Dedifferentiated amniotic fluid mesenchymal stem cell (primary cell): ENCODE results near the gene LARGE1.
"Not testable (repeated sequence)": the region's sequence is repeated elsewhere in the genome, so short reads cannot be mapped to it uniquely, and the experiment has no call there.

ENCODE experiments used
- DNase-seq: peaks from one replicate; pipeline ENCODE4 v3.0.0-alpha.2; 2016; ENCODE audit errors: extremely low spot score

The LARGE1 gene

DNA sequence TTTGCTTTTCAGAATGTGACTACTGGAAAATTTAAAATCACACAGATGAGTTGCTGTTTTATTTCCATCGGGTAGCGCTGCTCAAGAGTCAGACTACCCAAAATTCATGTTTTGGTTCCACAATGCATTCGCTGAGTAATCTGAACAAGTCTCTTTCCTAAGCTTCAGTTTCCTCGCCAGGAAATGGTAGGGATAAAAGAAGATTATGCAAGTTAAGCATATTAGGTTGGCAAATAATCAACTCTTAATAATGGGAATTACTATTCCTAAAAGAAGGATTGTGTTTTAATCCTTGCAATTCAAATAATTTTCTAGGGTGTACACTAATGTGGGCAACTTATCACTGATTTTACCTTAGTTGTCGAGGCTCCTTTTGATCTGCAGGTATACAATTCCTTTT, 326.5 kb downstream of the LARGE1 start:
- DNase-seq, result no peak

DNA sequence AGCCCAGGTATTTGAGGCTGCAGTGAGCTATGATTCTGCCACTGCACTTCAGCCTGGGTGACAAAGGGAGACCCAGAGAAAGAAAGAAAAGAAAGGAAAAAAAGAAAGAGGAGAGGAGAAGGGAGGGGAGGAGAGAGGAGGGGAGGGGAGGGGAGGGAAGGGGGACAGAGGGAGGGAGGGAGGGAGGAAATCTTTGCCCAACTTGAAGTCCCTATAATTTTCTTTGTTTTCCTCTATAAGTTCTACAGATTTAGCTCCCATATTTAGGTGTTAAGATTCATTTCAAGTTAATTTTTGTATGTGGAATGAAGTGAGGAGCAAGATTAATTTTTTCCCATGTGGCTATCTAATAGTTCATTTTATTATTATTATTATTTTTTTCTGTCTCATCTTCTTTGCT, 328.3 kb downstream of the LARGE1 start:
- DNase-seq, result no peak

GRCh38 chr22:33589297-33589696, 331.0 kb downstream of the LARGE1 start:
- DNase-seq, result no peak

DNA sequence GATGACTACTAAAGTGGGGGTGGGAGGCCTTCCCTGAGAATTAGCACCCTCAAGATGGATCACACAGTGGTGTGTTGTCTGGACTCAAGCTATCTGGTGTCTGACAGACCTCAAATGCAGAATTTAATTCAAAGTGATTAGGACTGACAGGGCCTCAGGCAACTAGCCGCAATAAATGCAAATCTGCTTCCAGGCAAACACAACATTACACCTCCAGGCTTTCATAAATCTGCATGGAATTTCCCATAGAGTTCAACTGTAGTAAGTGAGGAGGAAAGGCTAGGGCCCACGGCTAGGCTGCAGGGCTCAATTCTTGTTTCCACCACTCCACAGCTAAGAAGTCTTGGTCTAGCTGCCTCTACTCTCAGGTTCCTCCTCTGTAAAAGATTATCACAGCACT, 331.4 kb downstream of the LARGE1 start:
- no peak for DNase-seq

DNA sequence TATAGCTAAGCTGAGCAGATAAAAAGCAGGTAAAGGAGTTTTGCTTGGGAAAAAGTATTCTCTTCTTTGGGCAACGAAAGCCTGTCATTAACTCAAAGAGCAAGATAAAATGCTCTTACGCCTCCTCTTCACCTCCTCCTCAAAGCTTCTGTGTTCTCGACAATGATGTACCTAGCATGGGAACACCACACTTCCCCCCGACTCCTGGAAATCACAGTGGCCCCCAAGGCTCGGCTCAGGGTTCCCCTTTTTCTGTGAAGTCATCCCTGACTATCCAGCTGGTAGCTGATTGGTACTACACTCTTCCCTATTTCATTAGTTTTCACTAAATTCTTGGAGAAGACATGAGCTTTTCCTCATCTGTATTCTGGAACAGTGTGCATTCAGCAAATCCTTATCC, 336.1 kb downstream of the LARGE1 start:
- no peak for DNase-seq

DNA sequence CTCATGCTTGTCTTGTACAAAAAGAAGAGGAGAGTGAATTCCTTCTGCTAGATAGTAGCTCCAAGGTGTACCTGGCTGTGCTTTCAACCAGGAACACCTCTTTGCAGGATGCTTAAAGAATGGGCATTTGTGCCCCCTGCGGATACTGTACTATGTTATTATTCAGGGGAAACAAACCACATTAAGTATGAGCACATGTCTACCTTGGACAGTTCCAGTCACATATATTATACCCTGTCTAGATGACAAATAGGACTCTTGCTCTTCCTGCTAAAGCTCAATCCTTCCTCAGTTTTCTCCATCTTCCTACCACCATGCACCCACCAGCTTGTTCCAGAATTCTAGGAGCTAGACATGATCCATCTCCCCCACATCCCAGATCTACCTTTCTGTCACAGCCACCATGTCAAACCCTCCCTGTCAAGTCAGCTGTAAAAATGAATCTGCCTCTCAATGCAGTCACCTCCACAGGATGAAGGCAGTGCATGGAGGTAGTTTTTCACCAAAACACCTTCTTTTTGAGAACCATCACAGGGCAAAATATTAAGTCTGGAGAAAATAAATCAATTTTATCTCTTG, 337.4 kb downstream of the LARGE1 start:
- no peak for DNase-seq

GRCh38 chr22:33580310-33580709, 340.0 kb downstream of the LARGE1 start:
- no peak for DNase-seq

- no peak for DNase-seq
These were observed 340.7 kb downstream of the LARGE1 start for GRCh38 chr22:33579448-33580093.

- no peak for DNase-seq
These were observed 341.5 kb downstream of the LARGE1 start for GRCh38 chr22:33578752-33579151.

DNA sequence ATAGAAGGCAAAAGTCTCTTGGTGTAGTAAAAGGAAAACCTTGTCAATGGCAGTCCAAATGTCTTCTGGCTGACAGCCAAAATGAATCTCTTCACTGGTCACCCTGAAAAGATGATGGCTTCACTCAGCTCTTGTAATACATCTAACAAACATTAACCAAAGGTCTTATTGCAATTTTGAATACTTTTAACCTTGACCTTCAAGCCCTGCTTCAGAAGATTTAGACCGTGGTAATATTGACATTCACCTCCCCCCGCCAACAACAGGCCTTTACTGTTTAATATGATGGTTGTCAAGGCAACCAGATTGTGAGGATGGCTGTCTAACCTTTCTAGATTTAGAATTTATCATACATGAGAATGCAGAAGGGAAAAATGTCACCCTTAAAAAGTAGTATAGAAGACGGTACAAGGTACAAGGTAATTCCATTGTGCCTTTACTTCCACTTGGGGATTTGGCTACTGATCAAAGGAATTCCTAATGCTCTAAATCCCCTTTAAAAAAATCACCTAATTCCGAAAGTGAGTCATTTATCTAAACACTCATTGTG, 342.3 kb downstream of the LARGE1 start:
- DNase-seq, result no peak

GRCh38 chr22:33576205-33576604, 344.1 kb downstream of the LARGE1 start:
- DNase-seq, result no peak

- DNase-seq, result no peak
These were observed 344.5 kb downstream of the LARGE1 start for GRCh38 chr22:33575771-33576170.

- DNase-seq, result no peak
These were observed 345.2 kb downstream of the LARGE1 start for GRCh38 chr22:33575041-33575440.

- no peak for DNase-seq
These were observed 346.8 kb downstream of the LARGE1 start for GRCh38 chr22:33573479-33573878.

GRCh38 chr22:33572086-33572485, 348.2 kb downstream of the LARGE1 start:
- no peak for DNase-seq

- no peak for DNase-seq
These were observed 350.2 kb downstream of the LARGE1 start for GRCh38 chr22:33570110-33570509.

DNA sequence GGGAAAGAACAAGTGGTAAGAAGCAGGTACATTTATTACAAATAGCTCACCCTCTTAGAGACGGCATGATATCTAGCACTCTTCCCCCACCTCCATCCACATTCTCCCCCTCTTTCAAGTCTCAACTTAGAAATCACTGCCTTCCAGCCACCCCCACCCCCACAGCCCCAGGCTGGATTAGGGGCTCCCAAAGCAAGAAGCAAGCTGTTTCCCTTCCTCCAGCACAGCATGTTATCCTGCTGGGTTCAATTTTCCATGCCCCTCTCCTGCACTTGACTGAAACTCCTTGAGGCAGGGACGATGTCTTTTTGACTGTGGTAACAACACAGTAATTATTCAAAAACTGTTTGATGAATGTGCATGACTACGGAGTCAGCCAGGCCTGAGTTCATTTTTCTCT, 350.7 kb downstream of the LARGE1 start:
- DNase-seq, result no peak

- DNase-seq, result no peak
These were observed 351.3 kb downstream of the LARGE1 start for GRCh38 chr22:33569018-33569417.

DNA sequence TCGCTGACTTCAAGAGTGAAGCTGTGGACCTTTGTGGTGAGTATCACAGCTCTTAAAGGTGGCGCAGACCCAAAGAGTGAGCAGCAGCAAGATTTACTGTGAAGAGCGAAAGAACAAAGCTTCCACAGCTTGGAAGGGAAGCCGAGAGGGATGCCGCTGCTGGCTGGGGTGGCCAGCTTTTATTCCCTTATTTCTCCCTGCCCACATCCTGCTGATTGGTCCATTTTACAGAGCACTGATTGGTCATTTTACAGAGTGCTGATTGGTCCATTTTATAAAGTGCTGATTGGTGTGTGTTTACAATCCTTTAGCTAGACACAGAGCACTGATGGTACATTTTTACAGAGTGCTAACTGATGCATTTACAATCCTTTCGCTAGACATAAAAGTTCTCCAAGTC, 353.8 kb downstream of the LARGE1 start:
- DNase-seq, result not testable (repeated sequence)

- DNase-seq, result no peak
These were observed 354.7 kb downstream of the LARGE1 start for GRCh38 chr22:33565580-33565995.

DNA sequence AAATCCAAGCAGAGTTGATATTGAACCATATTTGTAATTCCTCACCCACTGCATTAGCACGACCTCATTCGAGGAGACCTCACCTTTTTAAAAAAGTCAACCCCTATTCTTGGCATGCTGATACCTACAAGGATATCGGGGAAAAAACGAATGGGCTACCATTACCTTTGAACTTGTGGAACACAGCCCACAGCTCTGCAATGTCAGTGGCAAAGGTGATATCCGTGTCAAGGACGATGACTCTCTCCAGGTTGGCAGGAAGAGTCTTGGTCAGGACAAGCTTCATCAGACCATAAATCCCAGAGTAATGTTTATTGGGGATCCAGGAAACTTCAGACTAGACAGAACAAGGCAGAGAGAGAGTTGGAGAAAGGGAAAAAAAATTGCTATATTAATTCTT, 355.6 kb downstream of the LARGE1 start:
- DNase-seq, result no peak

DNA sequence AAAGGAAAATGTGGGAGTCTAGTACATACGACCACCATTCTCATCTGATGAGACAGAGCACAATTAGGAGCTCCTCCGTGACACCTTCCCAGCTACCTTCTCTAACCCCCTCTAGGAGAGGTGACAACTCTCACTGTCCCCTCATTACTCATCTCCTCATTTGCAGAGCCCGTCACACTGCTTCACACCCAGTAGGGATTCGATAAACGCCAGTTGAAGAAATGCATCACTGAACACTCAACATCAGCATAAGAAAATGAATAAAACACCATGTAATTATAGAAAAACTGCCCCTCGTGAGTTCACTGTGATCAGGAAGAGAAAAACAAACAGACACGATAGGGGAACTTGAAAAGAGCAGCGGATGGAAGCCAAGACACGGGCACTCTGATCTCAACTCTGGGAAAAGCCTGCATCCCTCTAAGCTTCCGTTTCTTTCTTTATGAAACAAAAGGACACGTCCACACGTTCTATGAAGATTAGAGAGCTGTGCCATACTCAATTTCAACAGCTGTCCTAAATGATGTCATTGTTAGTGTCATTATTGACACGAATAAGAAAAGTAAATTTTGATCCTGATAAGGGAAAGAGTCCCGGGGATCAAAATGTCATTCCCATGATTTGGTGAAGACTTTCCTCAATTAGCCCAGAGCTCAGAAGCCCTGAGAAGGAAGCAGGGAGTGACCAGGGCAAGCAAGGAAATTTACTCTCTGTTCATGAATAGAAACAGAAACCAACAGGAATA, 356.9 kb downstream of the LARGE1 start:
- DNase-seq, result no peak

- DNase-seq, result no peak
These were observed 357.8 kb downstream of the LARGE1 start for GRCh38 chr22:33562501-33562900.
